CD4-positive, alpha-beta memory T cell (primary cell): ENCODE data around the gene PIGR. TPM values are rescaled to one million over a fixed set of nuclear protein-coding genes. Genes with fewer than 3 reads are reported as not detected.

Experiments used
- CTCF ChIA-PET: fragments of 350-600 bp; sonication (Branson Sonifier 250); formaldehyde crosslinking; loops from one replicate; lab custom pipeline; 2021; ENCODE audit warnings: inconsistent platforms; ENCODE audit not compliant: partially characterized antibody; lab: Charles Lee
- POLR2A ChIA-PET: fragments of 350-600 bp; sonication (Branson Sonifier 250); formaldehyde crosslinking; loops from one replicate; lab custom pipeline; 2021; ENCODE audit not compliant: partially characterized antibody; lab: Charles Lee
- DNase-seq, 5 donors: peaks; one replicate each; pipeline versions ENCODE4 v3.0.0 to v3.0.0-alpha.2; 2020 to 2022; ENCODE audit warnings: mixed read lengths in 1 of 5
- H3K27ac ChIP-seq: one replicate; pipeline ENCODE4 v1.7.0; 2013; ENCODE audit warnings: low read depth, low read length
- H3K27me3 ChIP-seq: 2 replicates; pipeline ENCODE4 v1.7.0; 2013; ENCODE audit warnings: mild to moderate bottlenecking, low read length, moderate library complexity; ENCODE audit not compliant: insufficient read depth
- H3K36me3 ChIP-seq: 2 replicates; pipeline ENCODE4 v1.7.0; 2013; ENCODE audit warnings: mild to moderate bottlenecking, low read length, moderate library complexity; ENCODE audit not compliant: insufficient read depth
- H3K4me1 ChIP-seq: 2 replicates; pipeline ENCODE4 v1.7.0; 2013; ENCODE audit warnings: mild to moderate bottlenecking, low read length, moderate library complexity; ENCODE audit not compliant: insufficient read depth
- H3K4me3 ChIP-seq, 2 donors: one replicate each; pipeline ENCODE4 v1.7.0; 2013; ENCODE audit warnings: low read length in 2 of 2, mild to moderate bottlenecking in 1 of 2
- H3K9me3 ChIP-seq, 2 donors: one replicate each; pipeline ENCODE4 v1.7.0; 2013; ENCODE audit warnings: low read length in 2 of 2, control low read depth in 1 of 2; ENCODE audit not compliant: control insufficient read depth in 1 of 2
- H3K27ac Mint-ChIP-seq, 7 donors: one replicate each; pipeline ENCODE4 v1.8.0; 2020 to 2021; ENCODE audit warnings: mixed read lengths in 7 of 7, mild to moderate bottlenecking in 6 of 7, inconsistent platforms in 3 of 7, moderate library complexity in 3 of 7
- H3K27me3 Mint-ChIP-seq, 2 donors: one replicate each; pipeline ENCODE4 v1.8.0; 2020 to 2021; ENCODE audit warnings: mixed read lengths in 2 of 2
- H3K36me3 Mint-ChIP-seq, 2 donors: one replicate each; pipeline ENCODE4 v1.8.0; 2020 to 2021; ENCODE audit warnings: mixed read lengths in 2 of 2, inconsistent platforms in 1 of 2, mild to moderate bottlenecking in 1 of 2
- H3K4me1 Mint-ChIP-seq, 4 donors: one replicate each; pipeline ENCODE4 v1.8.0; 2020 to 2021; ENCODE audit warnings: mixed read lengths in 4 of 4, mild to moderate bottlenecking in 1 of 4
- H3K4me3 Mint-ChIP-seq, 8 donors: one replicate each; pipeline ENCODE4 v1.8.0; 2020 to 2021; ENCODE audit warnings: mixed read lengths in 8 of 8, mild to moderate bottlenecking in 7 of 8, moderate library complexity in 6 of 8, inconsistent platforms in 3 of 8
- H3K9me3 Mint-ChIP-seq, 8 donors: one replicate each; pipeline ENCODE4 v1.8.0; 2020 to 2021; ENCODE audit warnings: mixed read lengths in 8 of 8, mild to moderate bottlenecking in 5 of 8, inconsistent platforms in 3 of 8, moderate library complexity in 1 of 8
- intact Hi-C: fragments of 100-400 bp; cut with micrococcal nuclease; formaldehyde crosslinking; loops from one replicate; pipeline ENCODE4 v1.15.1; 2023
- polyA plus RNA-seq, 2 donors: library from polyadenylated mRNA; unstranded; fragments of 300-500 nt; fragmentation: Illumina TruSeq; gene quantifications; one replicate each; pipeline ENCODE4 v1.2.3, GENCODE V29; 2021
- total RNA-seq, 2 experiments: library from RNA; stranded (reverse); gene quantifications; one replicate each; pipeline ENCODE4 v1.2.3, GENCODE V29; 2021

The PIGR gene
- total and polyA plus RNA-seq, 4 experiments from 2014 or later = not detected

DNA sequence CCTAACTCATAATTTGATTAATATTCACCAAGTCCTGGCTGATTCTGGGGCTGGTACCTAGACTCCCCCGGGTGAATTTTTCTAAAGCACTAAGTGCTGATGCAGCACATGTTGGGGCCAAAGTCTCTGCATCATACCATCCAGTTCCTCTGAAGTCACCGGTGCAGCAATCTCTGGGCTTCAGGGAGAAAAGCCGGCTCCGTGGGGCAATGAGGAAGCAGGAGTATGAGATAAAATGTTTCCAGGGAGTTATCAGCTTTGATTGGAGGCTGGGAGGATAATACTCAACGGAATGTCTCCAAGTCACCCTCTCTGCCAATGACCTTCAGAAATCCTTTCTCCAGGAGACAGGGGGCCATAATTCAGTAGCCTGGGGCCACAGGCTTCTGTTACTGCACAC, 22.8 kb upstream of the PIGR start:
- no peak overlapping the region for H3K27ac Mint-ChIP-seq
- Histone ChIP-seq H3K27ac (no peak overlapping the region), H3K9me3 (no peaks in the 10 kb centered on the region), H3K36me3 (no peaks in the 10 kb centered on the region), H3K4me1 (peaks cover 13% of the 10 kb centered on the region), H3K27me3 (no peaks in the 10 kb centered on the region), H3K4me3 (no peak overlapping the region)
- no peak for DNase-seq
- POLR2A ChIA-PET = interaction anchor here (0.7 kb wide), 1 partner anchor 9 kb away, joined by 3 read pairs; no protein-coding TSS in a partner anchor
- H3K9me3 Mint-ChIP-seq = no peaks in the 10 kb centered on the region
- intact Hi-C loops = no loop called here
- H3K4me1 Mint-ChIP-seq = peaks cover 12 to 19% (median 16%) of the 10 kb centered on the region in 4 donors
- H3K27me3 Mint-ChIP-seq = peaks cover 2 to 6% of the 10 kb centered on the region in 2 donors
- no peak overlapping the region for H3K4me3 Mint-ChIP-seq
- H3K36me3 Mint-ChIP-seq = no peaks in the 10 kb centered on the region
- CTCF ChIA-PET = interaction anchor here (1.2 to 2.3 kb wide), 3 partner anchors 36 to 104 kb away, joined by 3 to 7 read pairs (median 3); partner anchors contain the start of gene IL20

DNA sequence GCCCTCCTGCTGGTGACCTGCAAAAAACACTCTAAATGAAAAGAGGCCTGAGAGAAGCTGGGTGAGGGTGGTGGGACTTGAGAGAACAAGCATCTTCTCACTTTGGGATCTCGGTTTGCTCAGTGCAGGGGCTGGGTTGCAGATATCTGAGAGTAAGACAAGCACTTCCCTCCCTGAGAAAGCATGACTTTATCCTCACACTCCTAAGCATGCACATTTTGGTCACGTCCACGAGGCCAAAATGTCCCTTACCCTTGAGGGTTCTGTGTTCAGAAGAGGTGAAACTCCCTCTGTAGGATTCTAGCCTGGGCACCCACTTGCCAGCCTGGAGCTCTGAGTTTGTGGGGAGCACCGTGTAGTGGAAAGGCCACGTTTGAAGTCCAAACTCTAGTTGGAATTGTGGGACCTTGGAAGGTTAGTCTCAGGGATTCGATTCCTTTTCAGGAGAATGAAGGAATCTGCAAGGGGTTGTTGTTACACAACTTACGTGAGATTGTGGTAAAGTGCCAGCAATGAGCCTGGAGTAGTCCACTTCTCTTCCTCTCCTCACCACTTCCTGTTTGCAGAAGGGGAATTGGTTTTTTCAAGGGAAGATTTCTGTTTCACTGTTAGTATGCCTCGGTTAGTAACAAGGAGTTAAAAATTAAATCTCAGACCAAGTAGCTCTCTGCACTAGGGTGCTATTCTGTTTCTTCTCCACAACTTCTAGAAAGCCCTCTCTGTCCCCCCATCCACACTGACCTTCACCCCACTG, 21.0 kb upstream of the PIGR start:
- peaks cover under 1 to 6% of the 10 kb centered on the region in 2 donors for H3K27me3 Mint-ChIP-seq
- H3K27ac ChIP-seq = no peak overlapping the region
- DNase-seq = no peak
- no peaks in the 10 kb centered on the region for H3K36me3 ChIP-seq
- H3K36me3 Mint-ChIP-seq = no peaks in the 10 kb centered on the region
- peak overlapping the region in 7 of 8 donors; percentile 10 to 69 (median 51) for H3K4me3 Mint-ChIP-seq
- H3K27me3 ChIP-seq = no peaks in the 10 kb centered on the region
- POLR2A ChIA-PET = interaction anchor here (0.6 kb wide), 1 partner anchor 156 kb away, joined by 3 read pairs; no protein-coding TSS in a partner anchor
- no peaks in the 10 kb centered on the region for H3K9me3 Mint-ChIP-seq
- H3K4me1 ChIP-seq = peaks cover 19% of the 10 kb centered on the region
- peak overlapping the region in 5 of 7 donors; percentile 38 to 84 (median 57) for H3K27ac Mint-ChIP-seq
- CTCF ChIA-PET = interaction anchor here (0.7 to 1.3 kb wide), 3 partner anchors 13 to 33 kb away, joined by 3 to 10 read pairs (median 4); no protein-coding TSS in a partner anchor
- H3K4me1 Mint-ChIP-seq = peaks cover 17 to 27% (median 20%) of the 10 kb centered on the region in 4 donors
- intact Hi-C loops = no loop called here
- H3K9me3 ChIP-seq = no peaks in the 10 kb centered on the region
- H3K4me3 ChIP-seq = no peak overlapping the region

DNA sequence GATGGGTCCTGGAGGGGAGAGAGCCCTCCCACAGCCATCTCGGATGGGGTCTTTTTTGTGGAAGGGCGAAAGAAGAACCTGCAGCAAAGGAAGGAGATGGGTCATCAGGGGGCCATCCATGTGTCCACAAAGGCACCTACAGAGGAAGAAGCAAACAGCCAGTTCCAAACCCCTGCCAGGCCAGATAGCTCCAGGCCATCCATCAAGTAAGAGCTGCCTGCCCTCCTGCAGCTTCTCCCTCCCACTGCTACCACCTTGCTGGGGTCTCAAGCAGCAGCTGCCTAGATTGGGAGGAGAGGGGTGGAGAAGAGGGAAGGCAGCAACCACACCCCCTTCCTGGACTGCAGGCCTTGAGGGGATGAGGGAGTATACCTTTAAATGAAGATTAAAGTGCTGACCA, 19.5 kb upstream of the PIGR start:
- H3K36me3 Mint-ChIP-seq = no peaks in the 10 kb centered on the region
- no peak overlapping the region for H3K27ac Mint-ChIP-seq
- Histone ChIP-seq H3K27me3 (no peaks in the 10 kb centered on the region), H3K4me3 (no peak overlapping the region), H3K4me1 (peaks cover 23% of the 10 kb centered on the region), H3K27ac (no peak overlapping the region), H3K36me3 (no peaks in the 10 kb centered on the region), H3K9me3 (no peaks in the 10 kb centered on the region)
- no peak for DNase-seq
- CTCF ChIA-PET = interaction anchor here (0.9 to 1.4 kb wide), 5 partner anchors 10 to 53 kb away, joined by 3 to 5 read pairs (median 3); no protein-coding TSS in a partner anchor
- no peaks in the 10 kb centered on the region for H3K27me3 Mint-ChIP-seq
- no peaks in the 10 kb centered on the region for H3K9me3 Mint-ChIP-seq
- no peak overlapping the region for H3K4me3 Mint-ChIP-seq
- POLR2A ChIA-PET = no interaction called here
- intact Hi-C loops = no loop called here
- peaks cover 20 to 30% (median 22%) of the 10 kb centered on the region in 4 donors for H3K4me1 Mint-ChIP-seq

DNA sequence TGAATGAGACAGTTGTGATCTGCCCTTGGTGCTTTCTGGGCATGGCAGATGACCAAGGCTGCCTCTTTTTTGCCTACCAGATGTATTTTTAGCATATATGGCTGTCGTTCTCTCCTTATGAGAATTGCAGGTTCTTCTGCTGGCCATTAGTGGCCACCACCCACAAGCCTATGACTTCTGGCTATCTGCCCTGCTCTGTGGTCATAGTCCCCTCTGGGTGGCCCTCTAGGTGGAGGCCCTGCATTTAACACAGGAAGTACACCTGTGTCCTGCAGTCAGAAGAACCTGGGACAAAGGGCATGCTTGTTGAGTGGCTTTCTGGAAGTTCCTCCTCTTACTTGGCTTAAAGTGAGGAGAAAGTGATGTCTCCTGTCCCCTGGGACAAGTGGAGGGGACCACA, 17.5 kb upstream of the PIGR start:
- Mint-ChIP-seq H3K27me3 (no peaks in the 10 kb centered on the region), H3K4me1 (peaks cover 20 to 30% (median 22%) of the 10 kb centered on the region in 4 donors), H3K27ac (no peak overlapping the region), H3K4me3 (no peak overlapping the region), H3K36me3 (no peaks in the 10 kb centered on the region), H3K9me3 (no peaks in the 10 kb centered on the region)
- ChIA-PET CTCF (interaction anchor here (0.6 kb wide), 1 partner anchor 37 kb away, joined by 3 read pairs; no protein-coding TSS in a partner anchor), POLR2A (interaction anchor here (2.3 kb wide), 1 partner anchor 9 kb away, joined by 5 read pairs; no protein-coding TSS in a partner anchor)
- intact Hi-C loops = no loop called here
- H3K27me3 ChIP-seq = no peaks in the 10 kb centered on the region
- H3K9me3 ChIP-seq = no peaks in the 10 kb centered on the region
- no peak for DNase-seq
- no peak overlapping the region for H3K27ac ChIP-seq
- H3K4me1 ChIP-seq = peaks cover 23% of the 10 kb centered on the region
- no peaks in the 10 kb centered on the region for H3K36me3 ChIP-seq
- H3K4me3 ChIP-seq = no peak overlapping the region

DNA sequence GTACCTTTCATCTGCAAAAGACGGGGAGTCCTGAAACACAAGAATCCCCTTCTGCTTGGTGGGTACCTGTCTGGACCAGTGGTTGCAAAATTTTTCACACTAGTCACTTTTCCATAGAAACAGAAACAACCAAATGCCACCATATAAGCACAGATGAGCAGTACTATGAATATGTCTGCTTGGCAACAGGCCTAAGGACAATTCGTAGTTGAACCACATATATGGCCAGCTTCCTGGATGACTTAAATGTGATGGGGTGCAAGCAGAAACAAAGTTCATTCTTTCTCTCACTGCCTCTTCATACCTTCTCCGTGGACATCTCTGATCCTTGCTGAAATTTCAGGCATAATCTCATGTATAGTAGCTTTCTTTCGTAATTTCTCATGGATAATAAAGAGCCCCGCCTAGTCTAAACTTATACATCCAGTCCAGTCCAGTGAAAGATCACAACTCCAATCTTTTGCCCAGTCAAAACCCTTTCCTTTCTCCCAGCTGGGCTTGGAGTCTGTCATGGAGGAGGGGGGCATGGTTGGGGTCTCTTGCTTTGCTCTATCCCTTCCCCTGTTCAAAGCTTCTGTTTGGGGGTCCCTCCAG, 16.9 kb upstream of the PIGR start:
- ChIA-PET POLR2A (interaction anchor here (1.3 to 2.3 kb wide), 2 partner anchors 9 to 30 kb away, joined by 3 to 5 read pairs; no protein-coding TSS in a partner anchor), CTCF (interaction anchor here (1.6 to 2.9 kb wide), 3 partner anchors 7 to 299 kb away, joined by 4 to 11 read pairs (median 5); partner anchors contain the start of gene FCAMR)
- H3K9me3 ChIP-seq = no peaks in the 10 kb centered on the region
- intact Hi-C loops = no loop called here
- H3K4me3 ChIP-seq = no peak overlapping the region
- H3K27ac ChIP-seq = no peak overlapping the region
- H3K4me1 ChIP-seq = peaks cover 23% of the 10 kb centered on the region
- Mint-ChIP-seq H3K9me3 (no peaks in the 10 kb centered on the region), H3K27ac (no peak overlapping the region), H3K4me3 (no peak overlapping the region), H3K27me3 (no peaks in the 10 kb centered on the region), H3K4me1 (peaks cover 18 to 27% (median 22%) of the 10 kb centered on the region in 4 donors), H3K36me3 (no peaks in the 10 kb centered on the region)
- H3K27me3 ChIP-seq = no peaks in the 10 kb centered on the region
- no peak for DNase-seq
- H3K36me3 ChIP-seq = no peaks in the 10 kb centered on the region

DNA sequence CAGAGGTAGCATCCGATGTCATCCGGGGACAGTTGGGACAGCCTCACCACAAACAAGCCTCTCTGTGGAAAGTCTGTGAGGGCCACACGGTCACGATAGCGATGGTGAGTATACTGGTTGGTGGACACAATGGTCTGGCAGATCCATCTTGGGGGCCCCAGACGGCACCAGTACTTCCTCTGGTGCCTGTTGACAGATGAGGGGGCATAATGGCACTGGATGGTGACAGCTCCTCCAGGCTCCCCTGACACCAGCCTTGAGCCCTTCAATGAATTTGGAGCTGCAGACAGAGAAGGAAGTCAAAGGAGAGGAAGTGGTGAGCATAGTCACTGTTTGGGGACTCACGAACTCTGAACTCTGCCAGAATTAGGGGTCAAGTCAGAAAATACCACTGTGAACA, 16.0 kb upstream of the PIGR start:
- intact Hi-C loops = no loop called here
- ChIA-PET CTCF (interaction anchor here (0.8 to 2.9 kb wide), 4 partner anchors 8 to 298 kb away, joined by 3 to 11 read pairs (median 4); partner anchors contain the start of gene FCAMR), POLR2A (interaction anchor here (1.3 to 2.3 kb wide), 2 partner anchors 10 to 29 kb away, joined by 3 to 5 read pairs; no protein-coding TSS in a partner anchor)
- peaks cover 11 to 18% (median 14%) of the 10 kb centered on the region in 4 donors for H3K4me1 Mint-ChIP-seq
- Histone ChIP-seq H3K4me1 (peaks cover 15% of the 10 kb centered on the region), H3K27me3 (no peaks in the 10 kb centered on the region), H3K9me3 (no peaks in the 10 kb centered on the region), H3K36me3 (no peaks in the 10 kb centered on the region), H3K27ac (no peak overlapping the region), H3K4me3 (no peak overlapping the region)
- H3K9me3 Mint-ChIP-seq = no peaks in the 10 kb centered on the region
- H3K36me3 Mint-ChIP-seq = no peaks in the 10 kb centered on the region
- H3K4me3 Mint-ChIP-seq = no peak overlapping the region
- no peak for DNase-seq
- H3K27me3 Mint-ChIP-seq = no peaks in the 10 kb centered on the region
- peak overlapping the region in 2 of 7 donors; percentile 20 to 21 for H3K27ac Mint-ChIP-seq
